ENCODE data around the gene USP49. TPM values are rescaled to one million over a fixed set of nuclear protein-coding genes. Genes with fewer than 3 reads are reported as not detected.

Gene USP49
- total and polyA plus RNA-seq, 2 of the 13 experiments (the other 11 are each of a cell fraction or from before 2014, with no cell fraction given): 2.9 to 4.3 TPM

- TF ChIP-seq SCMH1 (CRISPR knock-in tag; IDR thresholded peaks at IDR 0.05; ENCODE audit: borderline replicate concordance) (no peak), IRF2 (CRISPR knock-in tag; IDR thresholded peaks at IDR 0.05) (peak; percentile 96), RFXAP (CRISPR knock-in tag; IDR thresholded peaks at IDR 0.05; ENCODE audit: borderline replicate concordance) (peak; percentile 84; the same call in 1 of the 2 replicates), ARNTL (CRISPR knock-in tag; IDR thresholded peaks at IDR 0.05) (peak; percentile 70; the same call in 1 of the 2 replicates), ZNF609 (CRISPR knock-in tag; IDR thresholded peaks at IDR 0.05; ENCODE audit: borderline replicate concordance) (peak; percentile 45; the same call in 1 of the 2 replicates), ZMAT5 (CRISPR knock-in tag; IDR thresholded peaks at IDR 0.05; ENCODE audit: borderline replicate concordance, low read depth) (no peak), SRSF1 (optimal IDR thresholded peaks at IDR 0.05; ENCODE audit: low read depth, low read length) (peak; percentile 62), EZH2 (conservative IDR thresholded peaks at IDR 0.05; ENCODE audit: low read depth, low read length) (no peak), ZNF768 (CRISPR knock-in tag; IDR thresholded peaks at IDR 0.05) (peak; percentile 68; the same call in 1 of the 2 replicates), ZNF567 (CRISPR knock-in tag; IDR thresholded peaks at IDR 0.05; ENCODE audit: borderline replicate concordance) (peak; percentile 42; the same call in 1 of the 2 replicates), ZFAT (CRISPR knock-in tag; conservative IDR thresholded peaks at IDR 0.05) (no peak), PCBP2 (optimal IDR thresholded peaks at IDR 0.05; ENCODE audit: low read depth, low read length, poor library complexity, severe bottlenecking) (no peak)
- TF ChIP-seq, protein P1, sequence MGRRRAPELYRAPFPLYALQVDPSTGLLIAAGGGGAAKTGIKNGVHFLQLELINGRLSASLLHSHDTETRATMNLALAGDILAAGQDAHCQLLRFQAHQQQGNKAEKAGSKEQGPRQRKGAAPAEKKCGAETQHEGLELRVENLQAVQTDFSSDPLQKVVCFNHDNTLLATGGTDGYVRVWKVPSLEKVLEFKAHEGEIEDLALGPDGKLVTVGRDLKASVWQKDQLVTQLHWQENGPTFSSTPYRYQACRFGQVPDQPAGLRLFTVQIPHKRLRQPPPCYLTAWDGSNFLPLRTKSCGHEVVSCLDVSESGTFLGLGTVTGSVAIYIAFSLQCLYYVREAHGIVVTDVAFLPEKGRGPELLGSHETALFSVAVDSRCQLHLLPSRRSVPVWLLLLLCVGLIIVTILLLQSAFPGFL (CRISPR knock-in tag; IDR thresholded peaks at IDR 0.05): no peak
Observed at GRCh38 chr6:41779788-41780550, 115.2 kb downstream of the USP49 start, which contains the start of gene FRS3 (continued).
